ENCODE measurements around the gene MORC3.
A peak's percentile ranks its signal among the peaks of the same experiment; 100 is the strongest.
"Not testable (repeated sequence)": the region's sequence is repeated elsewhere in the genome, so short reads cannot be mapped to it uniquely, and the experiment has no call there.

Gene MORC3

GRCh38 chr21:36325373-36326010, 5.5 kb downstream of the MORC3 start:
- in situ Hi-C loops (cut with HindIII; ENCODE audit: low pct_ligation_motif_present, low sequenced_read_pairs): no loop called here
- Histone ChIP-seq H3K36me3 (replicated peaks) (peaks cover 6% of the 10 kb centered on the region), H3K27me3 (replicated peaks) (no peaks in the 10 kb centered on the region), H3K27ac (no peak overlapping the region), H3K4me3 (ENCODE audit: low read depth, low read length) (no peak overlapping the region)
- TF ChIP-seq CTCF (IDR thresholded peaks at IDR 0.05; ENCODE audit: low read depth, low read length, missing control alignments): no peak
- no peak for DNase-seq

- H3K27ac ChIP-seq: no peak overlapping the region
- H3K27me3 ChIP-seq (replicated peaks): no peaks in the 10 kb centered on the region
- TF ChIP-seq CTCF (IDR thresholded peaks at IDR 0.05; ENCODE audit: low read depth, low read length, missing control alignments): peak; percentile 82
- in situ Hi-C loops (cut with HindIII; ENCODE audit: low pct_ligation_motif_present, low sequenced_read_pairs): no loop called here
- no peak overlapping the region for H3K4me3 ChIP-seq (ENCODE audit: low read depth, low read length)
- peak; percentile 38 for DNase-seq
- peaks cover 6% of the 10 kb centered on the region for H3K36me3 ChIP-seq (replicated peaks)
Measured at GRCh38 chr21:36330904-36331303, 10.9 kb downstream of the MORC3 start.

- Histone ChIP-seq H3K27ac (peak overlapping the region; percentile 66), H3K36me3 (replicated peaks) (peaks cover 36% of the 10 kb centered on the region), H3K4me3 (ENCODE audit: low read depth, low read length) (no peak overlapping the region), H3K27me3 (replicated peaks) (no peaks in the 10 kb centered on the region)
- DNase-seq: peak; percentile 50
- no peak for TF ChIP-seq CTCF (IDR thresholded peaks at IDR 0.05; ENCODE audit: low read depth, low read length, missing control alignments)
- in situ Hi-C loops (cut with HindIII; ENCODE audit: low pct_ligation_motif_present, low sequenced_read_pairs): no loop called here
Measured at GRCh38 chr21:36337099-36337509, 17.1 kb downstream of the MORC3 start.

- no peak for DNase-seq
- Histone ChIP-seq H3K27me3 (replicated peaks) (no peaks in the 10 kb centered on the region), H3K4me3 (ENCODE audit: low read depth, low read length) (no peak overlapping the region), H3K36me3 (replicated peaks) (peaks cover 42% of the 10 kb centered on the region), H3K27ac (no peak overlapping the region)
- no peak for TF ChIP-seq CTCF (IDR thresholded peaks at IDR 0.05; ENCODE audit: low read depth, low read length, missing control alignments)
- in situ Hi-C loops (cut with HindIII; ENCODE audit: low pct_ligation_motif_present, low sequenced_read_pairs): no loop called here
Measured at GRCh38 chr21:36338975-36339374, 19.0 kb downstream of the MORC3 start.

- H3K27ac ChIP-seq; H3K27me3 ChIP-seq (replicated peaks); DNase-seq; in situ Hi-C loops (cut with HindIII; ENCODE audit: low pct_ligation_motif_present, low sequenced_read_pairs); H3K4me3 ChIP-seq (ENCODE audit: low read depth, low read length): not testable (repeated sequence)
- peaks cover 55% of the 10 kb centered on the region for H3K36me3 ChIP-seq (replicated peaks)
Measured at GRCh38 chr21:36342581-36342980, 22.6 kb downstream of the MORC3 start.

GRCh38 chr21:36344931-36345330, 24.9 kb downstream of the MORC3 start:
- in situ Hi-C loops (cut with HindIII; ENCODE audit: low pct_ligation_motif_present, low sequenced_read_pairs): no loop called here
- no peaks in the 10 kb centered on the region for H3K27me3 ChIP-seq (replicated peaks)
- no peak for DNase-seq
- peaks cover 49% of the 10 kb centered on the region for H3K36me3 ChIP-seq (replicated peaks)
- TF ChIP-seq CTCF (IDR thresholded peaks at IDR 0.05; ENCODE audit: low read depth, low read length, missing control alignments): no peak
- no peak overlapping the region for H3K27ac ChIP-seq
- no peak overlapping the region for H3K4me3 ChIP-seq (ENCODE audit: low read depth, low read length)

Measured in brain microvascular endothelial cell (primary cell).